GM12892 (cell line): ENCODE data around the gene CLMN.

Experiments
- POLR2A ChIP-seq: IDR thresholded peaks from 2 replicates; pipeline ENCODE4 v1.6.1; 2011; ENCODE audit warnings: low read depth, low read length, control low read depth
- POLR2AphosphoS5 ChIP-seq: IDR thresholded peaks from 2 replicates; pipeline ENCODE4 v1.6.1; 2011; ENCODE audit warnings: low read depth, low read length, control low read depth
- TAF1 ChIP-seq: IDR thresholded peaks from 2 replicates; pipeline ENCODE4 v1.6.1; 2011; ENCODE audit warnings: low read depth, mild to moderate bottlenecking, control low read depth, low read length, borderline replicate concordance

DNA sequence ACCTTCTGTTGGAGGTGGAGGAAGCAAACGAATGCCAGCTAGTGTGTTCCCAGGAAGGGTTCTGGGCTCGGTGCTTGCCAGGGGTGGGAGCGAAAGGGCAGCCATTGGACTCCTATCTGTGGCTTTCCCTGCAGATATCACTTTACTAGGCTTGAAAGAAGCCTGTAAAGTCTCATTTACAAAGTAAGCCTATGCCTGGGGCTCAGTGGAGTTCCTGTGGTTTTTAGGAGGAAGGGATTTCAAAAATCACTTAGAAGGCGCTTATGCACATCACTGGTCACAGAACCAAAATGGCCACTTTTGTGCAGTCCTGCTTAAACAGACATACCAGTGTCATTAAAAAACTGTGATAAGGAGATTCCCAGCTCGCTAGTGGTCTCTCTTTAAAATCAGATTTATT is 22.7 kb downstream of the CLMN start:
- TF ChIP-seq POLR2A (no peak), POLR2AphosphoS5 (no peak), TAF1 (no peak)
